ENCODE measurements around the gene LCLAT1.

GRCh38 chr2:30639836-30640235 is 192.8 kb downstream of the LCLAT1 start:
- TF ChIP-seq CTCF (IDR thresholded peaks at IDR 0.05; ENCODE audit: low read length) = no peak
- no peak for TF ChIP-seq EZH2 (IDR thresholded peaks at IDR 0.05; ENCODE audit: borderline replicate concordance, low read length)

All from OCI-LY1 (cell line).